H1 (cell line): ENCODE results near the gene ZNF692. TPM values are rescaled to one million over a fixed set of nuclear protein-coding genes. Genes with fewer than 3 reads are reported as not detected.

Experiments used
- ASH2L ChIP-seq: fragments of 200-600, 300-600 bp; sonication (generic); IDR thresholded peaks from one replicate; pipeline ENCODE4 v1.7.1; 2017; ENCODE audit warnings: low read length
- CBX8 ChIP-seq: fragments of 300-800, 300-1000 bp; sonication (generic); IDR thresholded peaks from 2 replicates; pipeline ENCODE4 v1.7.1; 2016; ENCODE audit warnings: low read depth, low read length, borderline replicate concordance
- SIN3A ChIP-seq, 2 experiments: IDR thresholded peaks in 1 of 2; conservative IDR thresholded peaks in 1 of 2; 2 replicates each; pipeline ENCODE4 v1.6.1; 2011 to 2012; ENCODE audit warnings: low read length in 2 of 2, improper control_type of control experiment in 1 of 2, low read depth in 1 of 2, mild to moderate bottlenecking in 1 of 2
- polyA plus RNA-seq, 7 experiments: library from polyadenylated mRNA; depleted of rRNA in 3 of 7; stranded (reverse) in 5 of 7; unstranded in 2 of 7; fragments of >200 nt in 5 of 7; fragments of 200-250 nt in 2 of 7; gene quantifications; 1 replicate in 5 of 7; 2 replicates in 1 of 7; 4 replicates in 1 of 7; pipeline versions ENCODE4 v1.2.1 to v1.2.3, GENCODE V29; 2011 to 2013; ENCODE audit warnings: missing spikeins in 2 of 7, mixed read lengths in 2 of 7
- total RNA-seq: library from RNA; stranded (reverse); fragmentation: NEBNext Ultra II Directional; extraction: Animal tissue kit (Norgen Biotek cat#: 25700); gene quantifications from 2 replicates; pipeline ENCODE4 v1.2.1, GENCODE V29; 2021
- TF ChIP-seq, protein P1 (sequence below): IDR thresholded peaks from 2 replicates; pipeline ENCODE4 v1.6.1; 2012; ENCODE audit warnings: inconsistent platforms
- TF ChIP-seq, protein P2 (sequence below), 3 experiments: IDR thresholded peaks; 1 replicate in 2 of 3; 2 replicates in 1 of 3; pipeline versions ENCODE4 v1.5.1 to v1.6.1; 2011; ENCODE audit warnings: low read length in 3 of 3, mild to moderate bottlenecking in 3 of 3, inconsistent platforms in 2 of 3, low read depth in 1 of 3, moderate library complexity in 1 of 3; ENCODE audit not compliant: insufficient read depth in 1 of 3; ENCODE audit errors: control extremely low read depth in 1 of 3

The ZNF692 gene
- total and polyA plus RNA-seq, 2 of the 8 experiments (the other 6 are each of a cell fraction or from before 2014, with no cell fraction given), result 38.4 to 52.3 TPM

DNA sequence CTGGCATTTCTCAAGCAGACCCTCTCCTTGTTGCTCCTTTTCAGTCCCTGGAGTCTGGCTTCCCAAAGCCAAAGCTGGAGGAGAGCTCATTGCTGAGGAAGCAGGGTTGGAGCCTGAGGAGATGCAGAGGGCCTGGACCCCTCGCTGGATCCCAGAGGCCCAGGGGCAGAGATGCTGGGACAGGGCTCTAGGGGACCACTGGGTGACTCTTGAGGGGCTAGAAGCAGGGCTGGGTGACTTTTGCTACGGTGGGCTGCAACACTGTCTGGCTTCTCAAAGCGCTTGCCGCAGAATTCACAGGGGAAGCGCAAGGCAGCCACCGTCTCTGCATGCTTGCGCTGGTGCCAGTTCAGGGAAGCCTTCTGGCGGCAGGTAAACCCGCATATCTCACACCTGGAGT, 8.8 kb downstream of the ZNF692 start (continued):
- TF ChIP-seq, protein P1, sequence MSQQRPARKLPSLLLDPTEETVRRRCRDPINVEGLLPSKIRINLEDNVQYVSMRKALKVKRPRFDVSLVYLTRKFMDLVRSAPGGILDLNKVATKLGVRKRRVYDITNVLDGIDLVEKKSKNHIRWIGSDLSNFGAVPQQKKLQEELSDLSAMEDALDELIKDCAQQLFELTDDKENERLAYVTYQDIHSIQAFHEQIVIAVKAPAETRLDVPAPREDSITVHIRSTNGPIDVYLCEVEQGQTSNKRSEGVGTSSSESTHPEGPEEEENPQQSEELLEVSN, result no peak
- TF ChIP-seq CBX8 (no peak), ASH2L (no peak), SIN3A (conservative IDR thresholded peaks at IDR 0.05 in 1 of 2, IDR thresholded peaks at IDR 0.05 in 1 of 2; ENCODE audit: low read depth in 1 of 2, low read length in 2 of 2) (no peak)
- TF ChIP-seq, protein P2, sequence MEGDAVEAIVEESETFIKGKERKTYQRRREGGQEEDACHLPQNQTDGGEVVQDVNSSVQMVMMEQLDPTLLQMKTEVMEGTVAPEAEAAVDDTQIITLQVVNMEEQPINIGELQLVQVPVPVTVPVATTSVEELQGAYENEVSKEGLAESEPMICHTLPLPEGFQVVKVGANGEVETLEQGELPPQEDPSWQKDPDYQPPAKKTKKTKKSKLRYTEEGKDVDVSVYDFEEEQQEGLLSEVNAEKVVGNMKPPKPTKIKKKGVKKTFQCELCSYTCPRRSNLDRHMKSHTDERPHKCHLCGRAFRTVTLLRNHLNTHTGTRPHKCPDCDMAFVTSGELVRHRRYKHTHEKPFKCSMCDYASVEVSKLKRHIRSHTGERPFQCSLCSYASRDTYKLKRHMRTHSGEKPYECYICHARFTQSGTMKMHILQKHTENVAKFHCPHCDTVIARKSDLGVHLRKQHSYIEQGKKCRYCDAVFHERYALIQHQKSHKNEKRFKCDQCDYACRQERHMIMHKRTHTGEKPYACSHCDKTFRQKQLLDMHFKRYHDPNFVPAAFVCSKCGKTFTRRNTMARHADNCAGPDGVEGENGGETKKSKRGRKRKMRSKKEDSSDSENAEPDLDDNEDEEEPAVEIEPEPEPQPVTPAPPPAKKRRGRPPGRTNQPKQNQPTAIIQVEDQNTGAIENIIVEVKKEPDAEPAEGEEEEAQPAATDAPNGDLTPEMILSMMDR (IDR thresholded peaks at IDR 0.05; ENCODE audit: control extremely low read depth in 1 of 3, insufficient read depth in 1 of 3, low read depth in 1 of 3, low read length in 3 of 3), result no peak
